Gastrocnemius medialis (tissue), 4 donors: ENCODE data around the gene JADE2.

Source experiments
- CTCF ChIP-seq, 5 experiments: fragments of 450-650 bp in 3 of 5; fragments of 200-600 bp in 2 of 5; sonication (generic) in 2 of 5; IDR thresholded peaks in 4 of 5; conservative IDR thresholded peaks in 1 of 5; 1 replicate in 4 of 5; 2 replicates in 1 of 5; pipeline ENCODE4 v1.5.1; 2016 to 2019; ENCODE audit warnings: antibody characterized with exemption in 5 of 5, mild to moderate bottlenecking in 3 of 5, moderate library complexity in 3 of 5
- POLR2A ChIP-seq, 2 donors: fragments of 450-650 bp; IDR thresholded peaks; one replicate each; pipeline ENCODE4 v1.6.1; 2017; ENCODE audit warnings: antibody characterized with exemption in 2 of 2, mild to moderate bottlenecking in 2 of 2, moderate library complexity in 2 of 2

- TF ChIP-seq POLR2A (IDR thresholded peaks at IDR 0.05) = no peak
- no peak for TF ChIP-seq CTCF (IDR thresholded peaks at IDR 0.05 in 4 of 5, conservative IDR thresholded peaks at IDR 0.05 in 1 of 5)
These were observed 21.5 kb upstream of the JADE2 start for GRCh38 chr5:134503937-134504437.
